HEK293 (cell line): ENCODE results near the gene LAYN.

Experiments
- CTCF ChIA-PET: fragments of 350-600 bp; formaldehyde crosslinking; extraction: SDS; loops from one replicate; lab custom pipeline; 2021; ENCODE audit warnings: antibody characterized with exemption; lab: Yijun Ruan, JAX
- POLR2A ChIA-PET: fragments of 300-600 bp; formaldehyde crosslinking; extraction: SDS; loops from one replicate; lab custom pipeline; 2020; ENCODE audit warnings: antibody characterized with exemption, inconsistent platforms; lab: Yijun Ruan, JAX
- H3K27ac ChIP-seq: fragments of 200-500 bp; sonication (Bioruptor generic); 2 replicates; pipeline ENCODE4 v1.5.1; 2014; ENCODE audit warnings: low read depth, low read length, control low read depth, inconsistent platforms; ENCODE audit errors: extremely low read depth
- H3K36me3 ChIP-seq, 2 experiments: fragments of 200-500 bp in 1 of 2; sonication (Bioruptor generic) in 1 of 2; 1 replicate in 1 of 2; 2 replicates in 1 of 2; pipeline ENCODE4 v1.5.1; 2014 to 2017; ENCODE audit warnings: inconsistent platforms in 2 of 2, low read length in 2 of 2; ENCODE audit not compliant: control insufficient read depth in 2 of 2, insufficient read depth in 1 of 2
- H3K4me1 ChIP-seq: fragments of 200-500 bp; sonication (Bioruptor generic); 2 replicates; pipeline ENCODE4 v1.5.1; 2014; ENCODE audit warnings: mild to moderate bottlenecking, low read length, inconsistent platforms; ENCODE audit not compliant: control insufficient read depth, insufficient read depth
- H3K4me3 ChIP-seq: 2 replicates; pipeline ENCODE4 v1.5.1; 2011; ENCODE audit warnings: low read depth, mild to moderate bottlenecking, control low read depth, low read length, moderate library complexity
- H3K9me3 ChIP-seq: fragments of 200-500 bp; sonication (Bioruptor generic); 2 replicates; pipeline ENCODE4 v1.5.1; 2014; ENCODE audit warnings: low read depth, low read length, inconsistent platforms; ENCODE audit not compliant: control insufficient read depth, insufficient read depth
- EGR2 ChIP-seq: fragments of 450-650 bp; formaldehyde crosslinking; IDR thresholded peaks from 2 replicates; pipeline ENCODE4 v1.5.1; 2016; ENCODE audit warnings: low read depth, missing biosample characterization, missing genetic modification characterization
- GLI4 ChIP-seq: fragments of 450-650 bp; formaldehyde crosslinking; IDR thresholded peaks from 2 replicates; pipeline ENCODE4 v1.5.1; 2016; ENCODE audit warnings: missing biosample characterization, missing genetic modification characterization
- HOXC10 ChIP-seq: sonication (generic); formaldehyde crosslinking; IDR thresholded peaks from 2 replicates; pipeline ENCODE4 v1.8.1; 2023; ENCODE audit warnings: mild to moderate bottlenecking, missing genetic modification reagents
- KLF7 ChIP-seq: fragments of 450-650 bp; formaldehyde crosslinking; IDR thresholded peaks from 2 replicates; pipeline ENCODE4 v1.5.1; 2016; ENCODE audit warnings: missing biosample characterization, missing genetic modification characterization, borderline replicate concordance
- ZBTB44 ChIP-seq: fragments of 450-650 bp; IDR thresholded peaks from 2 replicates; pipeline ENCODE4 v1.5.1; 2018; ENCODE audit warnings: missing biosample characterization, mild to moderate bottlenecking, missing genetic modification characterization
- ZNF138 ChIP-seq: fragments of 450-650 bp; formaldehyde crosslinking; IDR thresholded peaks from 2 replicates; pipeline ENCODE4 v1.5.1; 2016; ENCODE audit warnings: missing biosample characterization, missing genetic modification characterization, borderline replicate concordance
- ZNF248 ChIP-seq: fragments of 450-650 bp; formaldehyde crosslinking; IDR thresholded peaks from 2 replicates; pipeline ENCODE4 v1.5.1; 2017; ENCODE audit warnings: missing biosample characterization, missing genetic modification characterization
- ZNF549 ChIP-seq: fragments of 450-650 bp; IDR thresholded peaks from 2 replicates; pipeline ENCODE4 v1.5.1; 2018; ENCODE audit warnings: missing biosample characterization, missing genetic modification characterization, mild to moderate bottlenecking, inconsistent platforms, moderate library complexity
- ZNF555 ChIP-seq: fragments of 450-650 bp; formaldehyde crosslinking; conservative IDR thresholded peaks from 2 replicates; pipeline ENCODE4 v1.5.1; 2017; ENCODE audit warnings: missing biosample characterization, mild to moderate bottlenecking, missing genetic modification characterization, inconsistent platforms
- ZNF561 ChIP-seq: fragments of 450-650 bp; IDR thresholded peaks from 2 replicates; pipeline ENCODE4 v1.5.1; 2018; ENCODE audit warnings: missing biosample characterization, missing genetic modification characterization, borderline replicate concordance
- ZNF621 ChIP-seq: fragments of 450-650 bp; formaldehyde crosslinking; IDR thresholded peaks from 2 replicates; pipeline ENCODE4 v1.5.1; 2017; ENCODE audit warnings: missing biosample characterization, missing genetic modification characterization
- ZNF701 ChIP-seq: fragments of 450-650 bp; formaldehyde crosslinking; IDR thresholded peaks from 2 replicates; pipeline ENCODE4 v1.5.1; 2016; ENCODE audit warnings: missing biosample characterization, missing genetic modification characterization
- TF ChIP-seq, protein P1 (sequence below): fragments of 450-650 bp; formaldehyde crosslinking; IDR thresholded peaks from 2 replicates; pipeline ENCODE4 v1.5.1; 2016; ENCODE audit warnings: missing biosample characterization, missing genetic modification characterization
- TF ChIP-seq, protein P2 (sequence below): fragments of 450-650 bp; formaldehyde crosslinking; IDR thresholded peaks from 2 replicates; pipeline ENCODE4 v1.5.1; 2016; ENCODE audit warnings: missing biosample characterization, missing genetic modification characterization
- TF ChIP-seq, protein P3 (sequence below): fragments of 450-650 bp; formaldehyde crosslinking; IDR thresholded peaks from 2 replicates; pipeline ENCODE4 v1.5.1; 2016; ENCODE audit warnings: missing biosample characterization, missing genetic modification characterization

The LAYN gene

DNA sequence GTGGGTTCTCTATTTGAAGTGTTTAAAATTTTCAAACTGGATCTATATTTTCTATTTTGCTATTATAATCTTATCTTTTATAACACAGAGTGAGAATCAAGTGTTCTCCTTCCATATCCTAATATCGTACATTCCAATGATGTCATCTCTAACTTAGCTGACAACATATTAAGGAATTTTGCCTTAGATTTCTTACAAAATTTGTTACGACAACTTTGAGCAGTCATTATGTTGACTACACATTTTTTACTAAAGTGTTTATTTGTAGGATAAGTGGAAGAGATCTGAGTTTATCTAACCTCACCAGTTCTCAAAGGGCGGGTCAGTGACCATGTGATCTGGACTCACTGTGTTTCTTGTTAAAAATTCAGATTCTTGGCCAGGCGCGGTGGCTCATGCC, 41.0 kb upstream of the LAYN start (continued):
- no peak for TF ChIP-seq ZBTB44 (tag by site-specific recombination)

DNA sequence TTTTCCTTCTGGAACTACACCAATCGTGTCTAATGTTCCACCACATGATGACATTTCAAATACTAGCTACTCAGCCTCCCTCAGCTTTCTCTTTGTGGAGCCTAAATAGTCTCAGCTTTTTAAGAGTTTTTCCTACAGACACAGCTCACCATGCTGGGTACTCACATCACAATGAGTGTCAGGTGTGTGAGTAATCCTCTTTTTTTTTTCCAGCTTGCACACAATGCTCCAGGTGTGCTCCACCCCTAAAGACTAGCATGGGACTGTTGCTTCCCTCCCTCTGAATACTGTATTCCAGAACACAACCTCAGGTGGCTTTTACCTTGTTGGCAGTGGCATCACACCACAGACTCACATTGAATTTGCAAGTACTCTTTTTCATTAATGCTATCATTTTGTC, 40.0 kb upstream of the LAYN start:
- CTCF ChIA-PET = interaction anchor here (0.7 to 0.8 kb wide), 2 partner anchors 44 to 1308 kb away, joined by 3 to 4 read pairs; no protein-coding TSS in a partner anchor
- POLR2A ChIA-PET = no interaction called here
- TF ChIP-seq HOXC10 (CRISPR knock-in tag) (no peak), ZNF555 (tag by site-specific recombination) (no peak)
- TF ChIP-seq, protein P1, sequence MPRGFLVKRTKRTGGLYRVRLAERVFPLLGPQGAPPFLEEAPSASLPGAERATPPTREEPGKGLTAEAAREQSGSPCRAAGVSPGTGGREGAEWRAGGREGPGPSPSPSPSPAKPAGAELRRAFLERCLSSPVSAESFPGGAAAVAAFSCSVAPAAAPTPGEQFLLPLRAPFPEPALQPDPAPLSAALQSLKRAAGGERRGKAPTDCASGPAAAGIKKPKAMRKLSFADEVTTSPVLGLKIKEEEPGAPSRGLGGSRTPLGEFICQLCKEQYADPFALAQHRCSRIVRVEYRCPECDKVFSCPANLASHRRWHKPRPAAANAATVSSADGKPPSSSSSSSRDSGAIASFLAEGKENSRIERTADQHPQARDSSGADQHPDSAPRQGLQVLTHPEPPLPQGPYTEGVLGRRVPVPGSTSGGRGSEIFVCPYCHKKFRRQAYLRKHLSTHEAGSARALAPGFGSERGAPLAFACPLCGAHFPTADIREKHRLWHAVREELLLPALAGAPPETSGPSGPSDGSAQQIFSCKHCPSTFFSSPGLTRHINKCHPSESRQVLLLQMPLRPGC (tag by site-specific recombination) = no peak
- TF ChIP-seq, protein P2, sequence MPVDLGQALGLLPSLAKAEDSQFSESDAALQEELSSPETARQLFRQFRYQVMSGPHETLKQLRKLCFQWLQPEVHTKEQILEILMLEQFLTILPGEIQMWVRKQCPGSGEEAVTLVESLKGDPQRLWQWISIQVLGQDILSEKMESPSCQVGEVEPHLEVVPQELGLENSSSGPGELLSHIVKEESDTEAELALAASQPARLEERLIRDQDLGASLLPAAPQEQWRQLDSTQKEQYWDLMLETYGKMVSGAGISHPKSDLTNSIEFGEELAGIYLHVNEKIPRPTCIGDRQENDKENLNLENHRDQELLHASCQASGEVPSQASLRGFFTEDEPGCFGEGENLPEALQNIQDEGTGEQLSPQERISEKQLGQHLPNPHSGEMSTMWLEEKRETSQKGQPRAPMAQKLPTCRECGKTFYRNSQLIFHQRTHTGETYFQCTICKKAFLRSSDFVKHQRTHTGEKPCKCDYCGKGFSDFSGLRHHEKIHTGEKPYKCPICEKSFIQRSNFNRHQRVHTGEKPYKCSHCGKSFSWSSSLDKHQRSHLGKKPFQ (tag by site-specific recombination) = no peak
- Histone ChIP-seq H3K27ac (no peak overlapping the region), H3K9me3 (no peaks in the 10 kb centered on the region), H3K4me1 (no peaks in the 10 kb centered on the region), H3K36me3 (no peaks in the 10 kb centered on the region), H3K4me3 (no peak overlapping the region)

- Histone ChIP-seq H3K4me1 (no peaks in the 10 kb centered on the region), H3K9me3 (no peaks in the 10 kb centered on the region), H3K27ac (no peak overlapping the region), H3K4me3 (no peak overlapping the region), H3K36me3 (no peaks in the 10 kb centered on the region)
- ChIA-PET CTCF (no interaction called here), POLR2A (no interaction called here)
- no peak for TF ChIP-seq ZNF549 (tag by site-specific recombination)
- no peak for TF ChIP-seq ZNF555 (tag by site-specific recombination)
- TF ChIP-seq ZNF561 (tag by site-specific recombination) = no peak
- no peak for TF ChIP-seq ZNF138 (tag by site-specific recombination)
- no peak for TF ChIP-seq ZNF248 (tag by site-specific recombination)
- no peak for TF ChIP-seq GLI4 (tag by site-specific recombination)
- TF ChIP-seq, protein P3, sequence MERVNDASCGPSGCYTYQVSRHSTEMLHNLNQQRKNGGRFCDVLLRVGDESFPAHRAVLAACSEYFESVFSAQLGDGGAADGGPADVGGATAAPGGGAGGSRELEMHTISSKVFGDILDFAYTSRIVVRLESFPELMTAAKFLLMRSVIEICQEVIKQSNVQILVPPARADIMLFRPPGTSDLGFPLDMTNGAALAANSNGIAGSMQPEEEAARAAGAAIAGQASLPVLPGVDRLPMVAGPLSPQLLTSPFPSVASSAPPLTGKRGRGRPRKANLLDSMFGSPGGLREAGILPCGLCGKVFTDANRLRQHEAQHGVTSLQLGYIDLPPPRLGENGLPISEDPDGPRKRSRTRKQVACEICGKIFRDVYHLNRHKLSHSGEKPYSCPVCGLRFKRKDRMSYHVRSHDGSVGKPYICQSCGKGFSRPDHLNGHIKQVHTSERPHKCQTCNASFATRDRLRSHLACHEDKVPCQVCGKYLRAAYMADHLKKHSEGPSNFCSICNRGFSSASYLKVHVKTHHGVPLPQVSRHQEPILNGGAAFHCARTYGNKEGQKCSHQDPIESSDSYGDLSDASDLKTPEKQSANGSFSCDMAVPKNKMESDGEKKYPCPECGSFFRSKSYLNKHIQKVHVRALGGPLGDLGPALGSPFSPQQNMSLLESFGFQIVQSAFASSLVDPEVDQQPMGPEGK (tag by site-specific recombination) = no peak
- no peak for TF ChIP-seq EGR2
- no peak for TF ChIP-seq ZNF621 (tag by site-specific recombination)
- TF ChIP-seq ZNF701 (tag by site-specific recombination) = no peak
- TF ChIP-seq KLF7 (tag by site-specific recombination) = no peak
Measured at GRCh38 chr11:111502611-111503010, 37.9 kb upstream of the LAYN start.
